GM13977 (cell line): ENCODE measurements around the gene ACP4.
A peak's percentile ranks its signal among the peaks of the same experiment; 100 is the strongest.
"Not testable (repeated sequence)": the region's sequence is repeated elsewhere in the genome, so short reads cannot be mapped to it uniquely, and the experiment has no call there.

Experiments used
- DNase-seq: peaks from one replicate; pipeline ENCODE4 v3.0.0; 2012; ENCODE audit warnings: low spot score
- in situ Hi-C: fragments of 300-500 bp; cut with MboI; formaldehyde crosslinking; loops from one replicate; pipeline ENCODE4 v1.12.0; 2022; ENCODE audit warnings: low sequenced_read_pairs, low pct_unique_long_range_greater_than_20kb, mixed read lengths, inconsistent platforms; ENCODE audit not compliant: unreplicated experiment
- TF ChIP-seq, protein P1 (sequence below): IDR thresholded peaks from 2 replicates; pipeline ENCODE4 v1.5.1; 2012; ENCODE audit warnings: mild to moderate bottlenecking, control low read depth; ENCODE audit not compliant: insufficient read depth; ENCODE audit errors: extremely low read depth, missing control alignments

ACP4 gene

DNA sequence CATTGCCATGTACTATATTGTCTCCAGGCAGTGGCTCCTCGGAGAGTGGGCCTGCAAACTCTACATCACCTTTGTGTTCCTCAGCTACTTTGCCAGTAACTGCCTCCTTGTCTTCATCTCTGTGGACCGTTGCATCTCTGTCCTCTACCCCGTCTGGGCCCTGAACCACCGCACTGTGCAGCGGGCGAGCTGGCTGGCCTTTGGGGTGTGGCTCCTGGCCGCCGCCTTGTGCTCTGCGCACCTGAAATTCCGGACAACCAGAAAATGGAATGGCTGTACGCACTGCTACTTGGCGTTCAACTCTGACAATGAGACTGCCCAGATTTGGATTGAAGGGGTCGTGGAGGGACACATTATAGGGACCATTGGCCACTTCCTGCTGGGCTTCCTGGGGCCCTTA is 19.3 kb upstream of the ACP4 start:
- DNase-seq: no peak
- TF ChIP-seq, protein P1, sequence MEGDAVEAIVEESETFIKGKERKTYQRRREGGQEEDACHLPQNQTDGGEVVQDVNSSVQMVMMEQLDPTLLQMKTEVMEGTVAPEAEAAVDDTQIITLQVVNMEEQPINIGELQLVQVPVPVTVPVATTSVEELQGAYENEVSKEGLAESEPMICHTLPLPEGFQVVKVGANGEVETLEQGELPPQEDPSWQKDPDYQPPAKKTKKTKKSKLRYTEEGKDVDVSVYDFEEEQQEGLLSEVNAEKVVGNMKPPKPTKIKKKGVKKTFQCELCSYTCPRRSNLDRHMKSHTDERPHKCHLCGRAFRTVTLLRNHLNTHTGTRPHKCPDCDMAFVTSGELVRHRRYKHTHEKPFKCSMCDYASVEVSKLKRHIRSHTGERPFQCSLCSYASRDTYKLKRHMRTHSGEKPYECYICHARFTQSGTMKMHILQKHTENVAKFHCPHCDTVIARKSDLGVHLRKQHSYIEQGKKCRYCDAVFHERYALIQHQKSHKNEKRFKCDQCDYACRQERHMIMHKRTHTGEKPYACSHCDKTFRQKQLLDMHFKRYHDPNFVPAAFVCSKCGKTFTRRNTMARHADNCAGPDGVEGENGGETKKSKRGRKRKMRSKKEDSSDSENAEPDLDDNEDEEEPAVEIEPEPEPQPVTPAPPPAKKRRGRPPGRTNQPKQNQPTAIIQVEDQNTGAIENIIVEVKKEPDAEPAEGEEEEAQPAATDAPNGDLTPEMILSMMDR: no peak
- in situ Hi-C loops: no loop called here

DNA sequence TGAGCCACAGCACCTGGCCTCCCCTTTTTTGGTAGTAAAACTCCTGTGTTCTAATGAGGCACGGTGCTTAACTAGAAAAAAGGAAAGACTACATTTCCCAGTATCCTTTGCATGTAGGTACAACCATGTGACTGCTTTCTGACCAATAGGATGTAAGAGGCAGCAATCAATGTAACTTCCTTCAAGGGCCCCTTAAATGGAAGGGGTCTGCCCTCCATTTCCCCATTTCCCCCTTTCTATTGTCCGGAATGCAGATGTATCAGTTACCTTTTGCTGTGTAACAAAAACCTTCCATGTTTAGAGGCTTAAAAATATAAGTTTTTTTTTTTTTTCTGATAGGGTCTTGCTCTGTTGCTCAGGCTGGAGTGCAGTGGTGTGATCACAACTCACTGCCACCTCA is 17.7 kb upstream of the ACP4 start:
- TF ChIP-seq, protein P1: no peak
- DNase-seq: peak; percentile 75
- in situ Hi-C loops: no loop called here

DNA sequence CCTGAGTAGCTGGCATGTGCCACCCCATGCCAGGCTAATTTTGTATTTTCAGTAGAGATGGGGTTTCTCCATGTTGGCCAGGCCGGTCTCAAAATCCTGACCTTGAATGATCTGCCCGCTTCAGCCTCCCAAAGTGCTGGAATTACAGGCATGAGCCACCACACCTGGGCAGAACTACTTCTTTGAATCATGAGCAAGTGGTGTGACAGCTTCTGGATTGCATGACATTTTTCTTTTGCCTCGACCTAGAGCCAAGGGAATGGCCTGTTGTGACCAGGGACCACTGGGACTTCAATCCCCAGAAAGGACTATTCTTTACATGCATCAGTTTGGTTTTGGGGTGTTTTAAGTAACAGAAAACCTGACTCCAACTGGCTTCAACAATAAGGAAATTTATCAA is 17.3 kb upstream of the ACP4 start:
- in situ Hi-C loops, DNase-seq: not testable (repeated sequence)

DNA sequence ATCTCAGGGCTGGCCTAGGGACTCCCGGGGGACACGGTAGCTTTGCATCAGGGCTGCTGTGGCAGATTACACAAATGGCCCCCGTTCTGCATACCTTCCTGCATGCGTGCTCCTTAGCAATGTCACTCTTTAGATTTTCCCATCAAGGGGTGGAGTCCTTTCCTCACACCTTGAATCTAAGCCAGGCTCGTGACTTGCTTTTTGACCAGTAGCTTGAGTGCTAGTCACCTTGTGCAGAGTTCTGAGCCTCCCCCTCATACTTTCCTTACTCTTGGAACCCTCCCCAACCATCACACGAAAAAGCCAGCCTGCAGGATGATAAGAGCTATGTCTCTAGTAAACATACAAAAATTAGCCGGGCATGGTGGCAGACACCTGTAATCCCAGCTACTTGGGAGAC is 16.8 kb upstream of the ACP4 start:
- DNase-seq, in situ Hi-C loops: not testable (repeated sequence)

DNA sequence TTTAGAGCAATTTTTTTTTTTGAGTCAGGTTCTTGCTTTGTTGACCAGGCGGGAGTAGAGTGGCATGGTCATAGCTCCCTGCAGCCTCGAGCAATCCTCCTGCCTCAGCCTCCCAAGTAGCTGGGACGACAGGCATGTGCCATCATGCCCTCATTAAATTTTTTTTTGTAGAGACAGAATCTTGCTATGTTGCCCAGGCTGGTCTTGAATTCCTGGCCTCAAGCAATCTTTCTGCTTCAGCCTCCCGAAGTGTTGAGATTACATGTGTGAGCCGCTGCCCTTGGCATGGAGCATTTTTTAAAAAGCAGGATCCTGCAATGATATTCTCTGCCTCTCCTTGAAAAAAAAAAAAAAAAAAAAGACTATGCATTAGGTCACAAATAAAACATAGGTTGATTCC is 14.1 kb upstream of the ACP4 start:
- TF ChIP-seq, protein P1: no peak
- in situ Hi-C loops: loop anchor here (25.0 kb wide), 2 partner anchors 239 to 414 kb away; partner anchors contain the start of gene NAPSA
- no peak for DNase-seq

DNA sequence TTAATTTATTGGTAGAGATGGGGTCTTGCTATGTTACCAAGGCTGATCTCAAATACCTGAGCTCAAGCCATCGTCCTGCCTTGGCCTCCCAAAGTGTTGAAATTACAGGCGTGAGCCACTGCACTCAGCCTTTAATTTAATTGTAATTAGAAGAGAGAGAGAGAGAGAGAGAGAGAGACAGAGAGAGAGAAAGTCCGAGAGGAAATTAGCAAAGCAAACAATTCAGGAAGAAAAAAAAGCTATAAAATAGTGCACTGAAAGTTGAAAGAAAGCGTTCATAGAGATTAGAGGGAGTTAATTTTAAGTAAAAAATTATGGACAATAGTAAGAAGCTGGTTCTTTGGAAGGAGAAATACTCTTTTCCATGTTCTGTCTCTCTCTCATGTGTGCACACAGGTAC is 13.0 kb upstream of the ACP4 start:
- TF ChIP-seq, protein P1: no peak
- no peak for DNase-seq
- in situ Hi-C loops: loop anchor here (25.0 kb wide), 2 partner anchors 240 to 415 kb away; partner anchors contain the start of gene NAPSA

DNA sequence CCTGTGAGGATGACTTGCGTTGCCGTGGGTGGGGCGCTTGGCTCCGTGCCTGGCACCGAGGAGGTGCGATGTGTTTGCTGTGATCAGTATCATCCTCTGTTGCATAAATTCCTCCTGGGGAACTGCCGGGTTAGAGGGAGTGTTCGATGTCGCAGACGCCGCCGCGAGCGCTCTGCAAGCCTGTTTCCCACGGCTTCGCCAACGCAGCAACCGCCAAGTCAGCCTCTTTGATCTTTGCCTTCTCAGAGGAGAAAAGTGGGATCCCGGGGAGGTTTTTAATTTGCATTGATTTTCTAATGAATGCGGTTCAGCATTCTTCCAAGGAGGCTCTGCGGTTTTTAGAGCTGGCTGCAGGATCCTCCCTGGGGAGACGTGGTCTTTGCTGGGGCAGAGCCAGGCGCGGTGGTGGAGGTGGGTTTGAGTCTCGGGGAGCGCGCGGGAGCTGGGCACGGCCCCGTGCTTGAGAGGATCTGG is 12.3 kb upstream of the ACP4 start:
- DNase-seq: peak; percentile 13
- in situ Hi-C loops: loop anchor here (25.0 kb wide), 2 partner anchors 241 to 416 kb away; partner anchors contain the start of gene NAPSA
- TF ChIP-seq, protein P1: no peak

DNA sequence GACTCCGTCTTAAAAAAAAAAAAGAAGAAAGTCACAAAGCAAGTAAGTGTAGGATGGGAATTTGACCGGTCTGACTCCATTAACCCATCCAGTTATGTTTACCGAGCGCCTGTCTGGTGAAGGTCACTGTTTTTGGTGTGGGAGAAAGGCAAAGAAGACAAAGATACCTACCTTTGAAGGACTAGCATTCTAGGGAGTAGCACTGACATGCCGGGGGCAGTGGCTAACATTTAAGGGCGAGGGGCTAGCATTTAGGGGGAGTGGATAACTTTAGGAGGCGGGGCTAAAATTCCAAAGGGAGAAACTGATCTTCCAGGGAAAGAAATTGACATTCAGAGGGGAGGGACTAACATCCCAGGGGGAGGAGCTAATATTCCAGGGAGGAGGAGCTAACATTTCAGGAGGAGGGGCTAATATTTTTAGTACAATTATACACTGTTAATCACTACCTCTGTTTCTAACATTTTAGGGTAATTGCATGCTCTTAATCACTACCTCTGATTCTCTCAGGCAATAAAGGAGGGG is 11.2 kb upstream of the ACP4 start:
- TF ChIP-seq, protein P1: no peak
- in situ Hi-C loops: loop anchor here (25.0 kb wide), 2 partner anchors 242 to 417 kb away; partner anchors contain the start of gene NAPSA
- no peak for DNase-seq
